RCC 7860 (cell line): ENCODE results near the gene ANTXRL.
"Not testable (repeated sequence)": the region's sequence is repeated elsewhere in the genome, so short reads cannot be mapped to it uniquely, and the experiment has no call there.

Experiments used
- DNase-seq: peaks from one replicate; pipeline ENCODE4 v3.0.0-alpha.2; 2015; ENCODE audit warnings: low spot score
- FAIRE-seq: peaks from 2 replicates; lab custom pipeline; 2012; peaks lifted over from hg19 to GRCh38; lab: Jason Lieb, UNC

The ANTXRL gene

DNA sequence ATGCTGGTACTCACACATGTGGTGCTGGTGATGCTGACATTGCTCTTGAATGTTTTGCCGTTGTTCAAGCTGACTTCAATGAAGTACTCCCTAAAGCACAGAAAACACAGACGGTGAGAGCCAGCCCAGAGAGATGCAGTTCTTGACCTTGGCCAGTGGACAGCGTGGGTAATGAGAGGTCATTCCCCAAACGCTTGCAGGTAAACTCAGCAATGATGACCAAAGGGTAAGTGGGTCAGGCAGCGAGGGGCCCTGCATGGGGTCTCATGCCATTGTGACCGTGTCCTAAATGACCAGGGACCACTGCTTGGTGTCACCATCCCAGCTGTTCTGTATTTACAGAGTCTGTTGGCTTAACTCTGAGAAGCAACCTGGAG, 32.8 kb upstream of the ANTXRL start:
- FAIRE-seq (no peak), DNase-seq (no peak)

DNA sequence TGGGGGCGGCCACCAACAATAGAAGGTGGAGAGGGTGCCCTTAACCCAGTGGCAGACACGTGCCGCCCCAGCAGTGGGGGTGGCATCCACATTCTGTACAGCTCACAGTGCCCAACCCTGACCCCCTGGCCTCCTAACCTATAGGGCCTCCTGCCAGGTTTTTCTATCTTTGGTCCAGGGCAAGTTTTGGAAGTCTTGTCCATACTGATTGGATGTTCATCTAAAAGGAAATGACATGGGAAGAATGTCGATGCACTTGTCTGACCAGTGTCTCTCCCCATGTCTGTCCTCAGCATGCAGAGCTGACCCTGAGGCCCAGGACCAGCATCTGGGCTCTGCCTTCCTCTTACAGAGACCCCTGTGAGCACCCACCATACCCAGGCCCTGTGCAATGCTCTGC, 32.3 kb upstream of the ANTXRL start:
- DNase-seq, result no peak
- no peak for FAIRE-seq

DNA sequence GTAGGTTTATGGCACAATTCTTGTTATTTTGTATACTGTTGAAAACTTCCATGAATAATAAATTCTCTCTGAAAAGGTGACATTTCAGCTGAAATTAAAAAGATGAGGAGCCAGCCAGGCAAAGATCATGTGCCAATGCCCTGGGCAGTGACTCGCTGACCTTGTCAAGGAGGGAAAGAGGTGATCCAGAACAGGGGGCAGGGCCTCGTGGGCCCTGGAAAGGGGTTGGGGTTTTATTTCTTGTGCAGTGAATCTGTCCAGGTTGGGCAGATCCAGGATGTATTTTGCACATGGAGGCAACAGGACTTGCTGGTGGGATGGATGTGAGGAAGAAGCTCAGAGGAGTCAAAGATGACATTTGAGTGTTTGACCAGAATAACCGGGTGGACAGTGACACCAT, 31.6 kb upstream of the ANTXRL start:
- DNase-seq, FAIRE-seq: not testable (repeated sequence)

DNA sequence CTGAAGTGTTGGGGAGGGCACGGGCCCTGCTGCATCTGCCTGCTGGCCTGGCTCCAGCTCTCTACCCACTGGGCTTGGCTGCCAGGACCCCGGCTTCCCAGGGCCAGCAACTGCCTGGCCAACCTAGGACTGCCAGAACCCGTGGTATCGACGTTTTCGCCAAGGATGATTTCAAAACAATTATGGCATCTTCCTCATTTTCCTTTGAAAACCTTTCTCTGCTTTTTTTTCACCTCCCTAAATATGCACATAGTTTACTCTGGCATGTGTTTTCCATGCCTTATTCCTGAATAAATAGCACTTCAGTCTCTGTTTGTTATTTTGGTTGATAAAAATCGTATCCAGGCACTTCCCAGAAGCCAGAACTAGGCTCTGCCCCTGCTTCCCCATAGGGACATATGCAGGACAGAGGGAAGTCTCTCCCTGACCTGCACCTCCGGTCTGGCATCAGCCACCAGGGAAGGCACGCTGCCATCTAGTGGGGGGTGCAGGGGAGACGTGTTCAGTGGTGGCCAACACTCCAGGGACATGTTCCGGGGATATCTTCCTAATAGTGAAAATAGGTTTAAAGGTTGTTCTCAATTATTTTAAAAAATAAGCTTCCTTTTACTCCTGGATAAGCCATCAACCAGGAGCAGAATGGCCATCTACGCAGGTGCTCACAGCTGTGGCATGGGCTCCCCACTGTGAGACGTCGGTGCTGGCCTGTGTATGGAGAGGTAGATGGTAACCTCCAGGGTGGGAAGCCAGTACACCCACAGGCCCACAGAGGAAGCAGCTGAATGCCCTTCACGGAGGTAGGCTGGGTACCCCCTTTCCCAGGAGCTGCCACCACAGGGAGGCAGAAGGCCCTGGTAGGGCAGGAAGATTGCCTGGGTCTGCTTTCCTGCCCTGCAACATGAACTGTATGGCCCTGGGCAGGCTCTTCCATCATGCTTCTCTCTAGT, 30.7 kb upstream of the ANTXRL start:
- DNase-seq (peak; percentile 34), FAIRE-seq (no peak)

DNA sequence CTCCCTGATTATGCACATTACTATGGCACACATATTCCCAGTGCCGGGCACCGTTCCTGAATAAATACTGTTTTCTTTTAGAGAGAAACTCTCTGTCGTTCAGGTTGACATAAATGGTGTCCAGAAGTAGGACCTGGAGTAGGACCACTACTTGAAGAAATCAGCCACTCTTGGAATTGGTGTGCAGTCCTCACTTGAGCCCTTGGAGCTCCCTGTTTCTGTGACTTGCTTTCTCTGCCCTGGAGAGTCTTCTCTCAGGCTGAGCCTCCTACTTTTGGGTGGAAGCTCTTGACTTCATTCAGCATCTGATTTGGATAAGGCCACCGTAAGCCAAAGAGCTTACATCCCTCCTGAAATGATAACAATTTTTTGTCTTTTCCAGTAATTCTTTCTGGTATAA, 29.7 kb upstream of the ANTXRL start:
- DNase-seq (no peak), FAIRE-seq (no peak)

DNA sequence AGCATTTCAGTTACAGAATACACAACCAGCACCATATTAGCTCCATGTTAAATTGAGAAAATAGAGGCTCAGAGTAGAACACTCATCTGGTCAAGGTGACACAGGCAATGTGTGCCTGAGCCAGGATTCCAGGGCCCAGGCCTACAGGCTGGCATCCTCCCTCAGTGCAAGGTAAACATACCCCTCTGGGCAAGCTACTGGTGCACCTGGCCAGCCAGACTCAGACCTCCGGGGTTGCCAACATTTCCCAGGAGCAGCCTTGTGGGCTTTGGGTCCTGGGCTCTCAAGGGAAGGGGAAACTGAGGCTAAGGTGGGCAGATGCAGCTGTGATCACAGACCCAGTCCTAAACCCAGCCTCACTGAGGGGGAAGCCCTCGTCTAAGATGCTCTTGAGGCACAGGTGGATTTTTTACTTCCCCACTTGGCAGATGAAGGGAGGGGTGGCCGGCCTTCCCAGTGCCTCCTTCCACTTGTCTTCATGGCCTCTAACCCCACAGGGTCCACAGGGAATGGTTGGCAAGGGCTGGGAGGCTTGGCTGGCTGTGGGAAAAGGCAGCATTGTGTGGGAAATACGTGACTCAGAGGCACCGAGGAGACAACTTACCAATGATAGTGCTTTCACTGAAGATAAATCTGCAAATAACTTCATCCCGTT, 23.8 kb upstream of the ANTXRL start:
- FAIRE-seq, DNase-seq: not testable (repeated sequence)

DNA sequence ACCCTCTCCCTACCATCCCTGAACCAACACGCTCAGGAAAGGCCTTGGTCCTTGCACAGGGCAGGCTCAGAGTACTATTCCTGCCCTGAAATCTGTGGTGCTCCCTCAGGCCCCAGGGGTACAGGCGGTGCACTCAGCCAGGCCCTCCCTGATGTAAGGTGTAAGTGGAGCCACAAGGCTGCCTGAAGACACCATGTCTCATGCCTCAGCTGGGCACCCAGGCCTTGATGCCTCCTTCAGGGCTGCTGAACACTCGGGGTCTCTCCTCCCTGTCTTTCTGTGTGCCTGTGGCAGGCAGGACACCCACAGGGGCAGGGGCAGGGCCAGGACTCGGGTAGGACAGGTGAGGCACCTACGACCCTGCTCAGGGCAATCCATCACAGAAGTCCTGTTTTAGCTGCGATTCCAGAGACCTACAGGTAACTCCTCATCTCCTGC, 22.9 kb upstream of the ANTXRL start:
- FAIRE-seq, result no peak
- no peak for DNase-seq

DNA sequence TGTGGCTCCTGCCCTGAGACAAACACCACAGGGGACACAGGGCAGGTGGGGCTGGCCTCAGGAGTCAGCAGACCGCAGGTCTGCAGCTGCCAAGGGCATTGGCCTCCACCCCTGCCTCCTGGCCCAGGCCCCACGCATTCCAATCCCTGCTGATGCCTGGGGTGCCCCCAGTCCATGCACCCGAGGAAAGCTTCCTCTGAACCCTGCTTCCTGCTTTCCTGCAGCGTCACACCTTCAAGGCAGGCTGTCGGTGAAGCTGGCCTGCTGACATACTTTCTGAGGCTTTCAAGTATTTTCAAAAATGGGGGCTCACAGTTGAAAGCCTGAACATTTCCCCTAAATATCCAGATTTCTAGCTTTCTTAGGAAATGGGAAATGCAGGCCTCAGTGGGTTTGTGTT, 22.5 kb upstream of the ANTXRL start:
- no peak for DNase-seq
- no peak for FAIRE-seq

DNA sequence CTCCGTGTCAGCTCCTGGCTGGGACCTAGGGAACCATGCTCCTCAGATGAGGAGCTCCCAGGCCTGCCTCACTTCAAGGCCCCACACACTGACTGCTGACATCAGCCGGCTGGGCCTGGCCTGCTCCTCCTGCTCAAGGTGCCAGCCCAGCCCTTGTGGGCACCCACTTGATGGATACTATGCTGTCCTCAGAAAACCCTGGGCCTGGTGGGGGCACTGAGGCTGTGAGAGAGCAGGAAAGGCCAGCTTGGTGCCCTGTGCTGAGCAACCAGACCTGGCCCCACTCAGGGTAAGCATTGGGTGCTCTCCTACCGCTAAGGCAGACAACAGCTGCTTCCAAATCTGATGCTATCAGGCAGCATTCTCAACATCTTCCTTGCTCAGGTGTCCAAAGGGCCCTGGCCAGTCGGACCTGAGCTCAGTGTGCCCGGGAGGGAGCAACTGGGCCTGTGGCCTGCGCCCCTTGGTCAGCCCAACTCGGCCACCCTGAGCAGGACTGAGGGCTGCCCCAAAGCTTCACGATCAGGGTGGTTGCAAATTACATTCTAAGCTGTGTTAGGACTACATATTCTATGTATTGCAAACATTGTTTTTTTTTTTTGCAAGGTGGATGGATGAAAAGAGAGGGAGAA, 21.9 kb upstream of the ANTXRL start:
- FAIRE-seq (no peak), DNase-seq (no peak)

DNA sequence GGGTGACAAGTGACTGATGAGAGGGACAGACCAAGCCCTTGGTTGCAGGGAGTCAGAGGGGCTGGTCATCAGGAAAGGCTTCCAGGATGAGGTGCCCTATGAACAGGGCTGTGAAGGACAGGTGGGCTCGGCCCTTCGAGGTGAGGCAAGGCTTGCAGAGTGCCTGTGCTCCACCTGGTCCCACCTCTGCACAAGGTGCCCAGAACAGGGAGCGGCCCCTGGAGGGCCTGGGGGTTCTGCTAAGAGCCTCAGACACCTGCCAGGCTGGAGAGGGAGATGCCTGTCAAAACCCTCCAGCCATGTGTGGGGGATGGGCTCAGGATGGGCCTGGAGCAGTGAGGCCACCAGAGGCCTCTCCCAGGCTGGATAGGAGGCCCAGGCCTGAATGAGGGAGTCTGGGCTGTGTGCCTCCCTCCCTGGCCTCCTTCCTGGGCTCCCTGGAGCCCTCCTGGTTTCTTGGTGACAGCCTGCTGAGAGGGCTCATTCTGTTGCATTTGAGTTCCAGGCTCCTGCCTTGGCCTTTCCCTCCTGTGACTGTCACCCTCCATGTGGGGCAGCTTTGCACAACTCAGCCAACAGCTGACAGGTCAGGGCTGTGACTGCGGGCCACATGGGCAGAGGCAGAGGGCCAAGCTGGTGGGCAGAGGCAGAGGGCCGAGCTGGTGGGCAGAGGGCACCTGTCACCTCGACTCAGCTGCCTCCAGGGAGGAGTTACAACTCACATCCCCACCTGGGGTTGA, 21.1 kb upstream of the ANTXRL start:
- not testable (repeated sequence) for DNase-seq, FAIRE-seq

DNA sequence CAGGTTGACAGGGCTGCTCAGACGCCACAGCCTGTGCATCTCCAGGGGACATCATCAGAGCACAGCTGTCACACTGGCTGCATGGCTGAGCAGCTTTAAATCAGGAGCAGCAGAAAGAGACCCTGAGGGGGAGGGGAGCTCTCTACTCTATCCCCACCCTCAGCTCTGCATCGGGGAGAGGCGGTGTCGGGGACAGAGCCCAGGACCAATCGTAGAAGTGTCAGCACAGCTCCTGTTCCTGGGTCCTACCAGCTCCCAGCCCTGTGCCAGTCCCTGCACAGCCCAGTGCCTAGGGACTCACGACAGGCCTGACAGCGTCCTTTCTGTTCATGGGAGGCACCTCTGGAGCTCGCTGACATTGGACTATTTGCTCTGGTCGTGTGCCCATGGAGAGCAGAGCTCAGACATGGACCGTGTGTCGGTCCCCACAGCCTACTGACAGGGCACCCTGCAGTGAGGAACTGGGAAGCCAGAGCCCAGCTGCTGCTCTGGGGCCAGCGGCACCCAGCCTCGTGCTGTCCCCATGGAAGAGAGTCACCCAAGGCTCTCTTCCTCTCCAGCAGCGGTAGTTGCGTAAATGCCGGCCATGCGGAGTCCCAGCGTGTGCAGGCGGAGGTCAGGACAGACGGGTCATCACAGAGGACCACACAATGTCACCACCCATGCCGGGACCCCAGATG, 20.4 kb upstream of the ANTXRL start:
- no peak for FAIRE-seq
- no peak for DNase-seq

DNA sequence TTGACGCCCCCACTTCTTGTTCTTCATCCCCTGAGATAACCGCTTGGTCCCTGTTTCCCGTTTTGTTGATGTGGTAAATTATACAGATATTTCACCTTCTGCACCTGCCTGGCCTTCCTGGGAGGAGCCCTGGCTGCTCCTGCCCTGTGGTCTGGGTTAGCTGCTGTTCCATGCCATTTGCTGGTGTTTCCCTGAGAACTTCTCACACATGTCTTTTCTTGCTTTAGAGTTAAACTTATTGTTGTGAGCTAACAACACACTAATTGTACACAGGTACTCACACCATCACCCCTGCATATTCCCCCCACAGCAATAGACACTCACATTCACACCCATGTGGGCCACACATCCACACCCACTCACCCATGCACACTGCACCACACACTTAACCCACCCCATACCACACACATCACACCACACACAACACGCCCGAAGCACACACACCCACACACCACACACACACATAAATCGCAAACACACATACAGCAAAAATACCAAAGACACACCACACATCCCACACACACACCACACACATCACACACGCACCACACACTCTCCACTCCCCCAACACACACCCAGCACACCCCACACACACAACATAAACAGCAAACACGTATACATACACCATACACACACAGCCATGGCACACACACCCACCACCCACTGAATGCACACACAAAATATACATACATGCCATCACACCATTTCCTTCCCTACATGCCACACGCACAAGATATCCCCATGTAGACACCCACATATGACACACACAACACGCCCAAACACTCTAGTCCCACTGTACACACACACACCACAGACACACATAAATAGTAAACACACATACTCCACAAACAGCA, 19.4 kb upstream of the ANTXRL start:
- FAIRE-seq, result no peak

DNA sequence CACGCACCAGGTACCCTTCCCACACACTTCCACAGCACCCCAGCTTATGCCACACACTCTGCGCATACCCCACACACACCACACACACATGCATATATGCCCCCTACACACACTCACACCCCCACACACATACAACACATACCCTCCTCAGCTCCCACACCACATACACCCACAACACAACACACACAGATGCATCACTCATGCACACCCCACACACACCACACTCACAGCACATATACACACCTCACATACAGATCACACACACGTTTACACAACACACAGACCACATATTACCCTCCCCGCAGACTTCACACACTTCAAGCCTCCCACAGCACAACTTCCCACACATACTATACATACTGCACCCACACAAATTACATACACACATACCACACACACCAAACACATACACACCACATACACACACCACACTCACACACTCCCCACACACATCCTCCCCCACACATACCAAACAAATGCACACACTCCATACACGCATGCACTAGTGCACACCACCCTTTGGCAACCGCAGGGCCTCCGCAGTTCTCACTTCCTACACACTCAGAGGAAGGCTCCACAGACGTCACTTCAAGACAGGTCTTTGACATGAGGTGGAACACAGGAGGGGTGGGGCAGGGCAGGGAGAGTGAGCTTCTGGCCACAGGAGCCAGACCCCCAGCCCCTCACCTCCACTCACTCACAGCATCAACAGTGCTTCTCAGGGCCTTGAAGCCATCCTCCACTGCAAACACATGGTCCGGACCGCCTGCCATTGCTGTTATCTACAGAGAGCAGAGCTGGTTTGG, 18.5 kb upstream of the ANTXRL start:
- DNase-seq, result no peak
- FAIRE-seq, result no peak

More for the DNA sequence above, 19.4 kb upstream of the ANTXRL start:
- no peak for DNase-seq

DNA sequence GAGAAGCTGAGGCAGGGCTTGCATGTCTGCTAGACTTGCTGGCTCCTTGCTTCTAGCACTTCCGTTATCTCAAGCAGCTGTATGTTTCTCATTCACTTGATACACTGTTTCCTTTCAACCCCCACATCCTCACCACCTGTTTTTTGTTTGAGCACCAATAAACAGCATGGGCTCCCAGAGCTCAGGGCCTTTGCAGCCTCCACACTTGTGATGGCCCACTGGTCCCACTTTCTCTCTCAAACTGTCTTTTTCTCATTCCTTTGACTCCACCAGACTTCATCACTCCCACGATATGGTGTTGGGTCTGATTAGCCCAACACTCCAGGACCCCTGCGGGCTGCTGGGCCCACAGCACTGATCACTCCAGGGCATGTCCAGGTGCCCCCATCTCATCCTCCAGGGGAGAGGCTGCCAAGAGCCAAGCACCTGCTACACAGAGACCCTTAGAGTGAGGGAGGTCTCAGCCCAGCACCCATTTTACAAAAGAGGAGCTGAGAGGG, 17.2 kb upstream of the ANTXRL start:
- FAIRE-seq, DNase-seq: not testable (repeated sequence)

DNA sequence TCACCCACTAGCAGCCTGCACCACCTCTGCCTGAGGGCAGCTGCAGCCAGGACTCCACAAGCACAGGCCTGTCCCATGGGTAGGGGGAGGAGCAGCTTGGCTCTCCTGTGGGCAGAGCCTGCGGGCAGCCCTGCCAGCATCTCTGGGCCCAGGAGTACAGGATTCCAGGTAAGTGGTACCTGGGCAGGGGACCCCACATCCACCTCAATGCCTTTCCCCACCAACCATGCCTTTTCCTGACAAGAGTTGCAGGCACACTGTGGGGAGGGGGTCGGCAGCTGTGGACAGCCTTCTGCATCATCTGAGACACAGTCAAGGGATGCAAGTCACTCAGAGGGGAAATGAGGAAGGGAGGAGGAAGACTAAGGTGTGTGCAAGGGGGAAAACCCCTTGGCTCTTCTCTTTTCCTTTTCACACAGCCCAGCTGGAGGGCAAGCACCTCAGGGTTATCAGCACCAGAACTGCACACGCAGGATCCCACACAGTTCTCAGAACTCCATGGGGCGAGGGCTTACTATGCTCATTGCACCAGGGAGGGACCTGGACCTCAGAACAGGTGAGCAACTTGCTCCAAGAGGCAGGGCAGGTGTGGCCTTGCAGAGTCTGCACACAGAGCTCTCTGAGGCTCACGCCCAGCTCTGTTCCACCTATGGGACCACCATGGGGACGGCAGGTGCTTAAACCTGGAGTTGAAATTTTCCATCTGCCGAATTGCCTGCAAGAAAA, 16.5 kb upstream of the ANTXRL start:
- no peak for DNase-seq
- FAIRE-seq, result no peak

DNA sequence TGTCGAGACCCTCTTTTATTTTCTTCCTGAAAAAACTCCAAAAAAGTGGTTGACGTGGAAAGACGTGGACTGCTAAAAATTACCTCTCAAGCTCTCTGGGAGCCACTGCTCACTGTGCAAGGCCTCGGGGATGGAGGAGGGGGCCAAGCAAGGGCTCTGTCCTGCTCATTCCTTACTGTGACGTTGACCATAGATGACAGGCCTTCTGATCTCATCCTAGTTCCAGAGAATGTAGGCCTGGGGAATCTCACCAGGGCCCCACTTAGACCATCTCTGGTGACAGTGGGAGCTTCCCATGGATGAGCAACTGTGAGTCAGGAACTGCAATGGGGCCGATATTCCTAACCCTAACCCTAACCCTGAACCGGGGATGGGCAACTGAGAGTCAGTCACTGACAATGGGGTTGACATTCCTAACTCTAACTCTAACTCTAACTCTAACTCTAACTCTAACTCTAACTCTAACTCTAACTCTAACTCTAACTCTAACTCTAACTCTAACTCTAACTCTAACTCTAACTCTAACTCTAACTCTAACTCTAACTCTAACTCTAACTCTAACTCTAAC, 15.8 kb upstream of the ANTXRL start:
- not testable (repeated sequence) for FAIRE-seq, DNase-seq

DNA sequence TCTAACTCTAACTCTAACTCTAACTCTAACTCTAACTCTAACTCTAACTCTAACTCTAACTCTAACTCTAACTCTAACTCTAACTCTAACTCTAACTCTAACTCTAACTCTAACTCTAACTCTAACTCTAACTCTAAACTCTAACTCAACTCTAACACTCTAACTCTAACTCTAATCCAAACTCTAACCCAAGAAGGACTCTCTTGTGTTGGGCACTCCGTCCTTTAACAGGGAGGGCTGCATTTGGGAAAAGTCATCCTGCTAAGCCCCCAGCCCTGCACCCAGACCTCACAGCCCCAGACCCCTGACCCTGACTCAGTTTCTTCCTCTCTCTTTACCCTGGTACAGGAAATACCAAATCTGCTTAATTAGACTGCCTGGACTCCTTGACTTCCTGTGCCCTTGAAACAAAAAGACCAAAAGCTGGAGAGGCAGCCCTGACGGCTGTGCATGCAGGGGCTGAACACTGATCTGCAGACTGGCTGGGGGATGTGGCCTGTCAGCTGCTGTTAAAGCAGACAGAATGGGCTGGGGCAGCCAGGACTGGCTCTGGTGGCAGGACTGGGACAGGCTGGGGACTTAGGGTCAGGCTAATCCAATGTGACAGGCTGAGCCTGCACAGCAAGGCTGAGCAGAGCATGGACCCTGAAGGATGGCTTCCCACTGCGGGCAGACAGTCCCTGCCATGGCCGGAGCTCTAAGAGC, 14.8 kb upstream of the ANTXRL start:
- not testable (repeated sequence) for DNase-seq, FAIRE-seq
